ENCODE results near the gene CAPN7. TPM values are rescaled to one million over a fixed set of nuclear protein-coding genes. Genes with fewer than 3 reads are reported as not detected.

CAPN7 gene
- total and polyA plus RNA-seq, 7 donors: 12.5 to 70.8 (median 52.8) TPM

- TF ChIP-seq CTCF (IDR thresholded peaks at IDR 0.05): no peak
- no peak for TF ChIP-seq EP300 (IDR thresholded peaks at IDR 0.05)
- no peak for TF ChIP-seq POLR2AphosphoS5 (IDR thresholded peaks at IDR 0.05)
- TF ChIP-seq POLR2A (IDR thresholded peaks at IDR 0.05): no peak
- Histone ChIP-seq H3K4me1 (no peaks in the 10 kb centered on the region), H3K36me3 (peaks cover 0 to 10% (median 0%) of the 10 kb centered on the region in 4 donors), H3K9me3 (no peaks in the 10 kb centered on the region), H3K4me3 (no peak overlapping the region), H3K27ac (no peak overlapping the region), H3K27me3 (no peaks in the 10 kb centered on the region)
- peak; percentile 19 for DNase-seq
- WGBS, 2 donors: 96 to 97% methylated on average over 7 of the region's 7 CpGs
- intact Hi-C loops (cut with DNase I): no loop called here
Measured at GRCh38 chr3:15301761-15302160, 95.7 kb downstream of the CAPN7 start.

Other genes starting within 250 kb of the CAPN7 start
- 10 to 100 TPM; 25.8 to 44.5 (median 33.1) TPM for gene MRPS25, start 140.9 kb upstream of the CAPN7 start, total RNA-seq
- gene MRPS25, start 140.9 kb upstream of the CAPN7 start, polyA plus RNA-seq: 10 to 100 TPM; 45.0 to 86.1 (median 73.8) TPM
- 10 to 100 TPM; 29.1 to 41.3 (median 38.0) TPM for gene RBSN, start 107.1 kb upstream of the CAPN7 start, total RNA-seq
- 10 to 100 TPM in 1 of 3 donors, 1 to 10 TPM in 2; 7.2 to 10.5 (median 7.2) TPM for gene RBSN, start 107.1 kb upstream of the CAPN7 start, polyA plus RNA-seq
- gene SH3BP5, start 126.3 kb downstream of the CAPN7 start, total RNA-seq: 10 to 100 TPM; 25.1 to 40.4 (median 31.9) TPM
- 10 to 100 TPM in 2 of 3 donors, 1 to 10 TPM in 1; 5.5 to 31.2 (median 21.6) TPM for gene SH3BP5, start 126.3 kb downstream of the CAPN7 start, polyA plus RNA-seq
- gene METTL6, start 221.3 kb downstream of the CAPN7 start, total RNA-seq: 10 to 100 TPM; 14.3 to 21.9 (median 15.3) TPM
- gene METTL6, start 221.3 kb downstream of the CAPN7 start, polyA plus RNA-seq: 10 to 100 TPM in 1 of 3 donors, 1 to 10 TPM in 2; 5.4 to 11.7 (median 9.5) TPM
- gene EAF1, start 221.4 kb downstream of the CAPN7 start, total RNA-seq: 10 to 100 TPM; 10.0 to 17.8 (median 14.9) TPM
- gene EAF1, start 221.4 kb downstream of the CAPN7 start, polyA plus RNA-seq: 10 to 100 TPM in 2 of 3 donors, 1 to 10 TPM in 1; 7.2 to 11.8 (median 10.5) TPM

Data from sigmoid colon (tissue), 7 donors.